HL-60 (cell line): Measurements from ENCODE around the gene ROR2.

Source experiments
- GABPA ChIP-seq: IDR thresholded peaks from 2 replicates; pipeline ENCODE4 v1.6.1; 2012; ENCODE audit warnings: low read depth
- TF ChIP-seq, protein P1 (sequence below): IDR thresholded peaks from one replicate; pipeline ENCODE4 v1.5.1; 2011; ENCODE audit warnings: low read length, control low read depth, inconsistent platforms; ENCODE audit not compliant: insufficient read depth

GRCh38 chr9:91536211-91536691 lies 413.8 kb downstream of the ROR2 start:
- TF ChIP-seq, protein P1, sequence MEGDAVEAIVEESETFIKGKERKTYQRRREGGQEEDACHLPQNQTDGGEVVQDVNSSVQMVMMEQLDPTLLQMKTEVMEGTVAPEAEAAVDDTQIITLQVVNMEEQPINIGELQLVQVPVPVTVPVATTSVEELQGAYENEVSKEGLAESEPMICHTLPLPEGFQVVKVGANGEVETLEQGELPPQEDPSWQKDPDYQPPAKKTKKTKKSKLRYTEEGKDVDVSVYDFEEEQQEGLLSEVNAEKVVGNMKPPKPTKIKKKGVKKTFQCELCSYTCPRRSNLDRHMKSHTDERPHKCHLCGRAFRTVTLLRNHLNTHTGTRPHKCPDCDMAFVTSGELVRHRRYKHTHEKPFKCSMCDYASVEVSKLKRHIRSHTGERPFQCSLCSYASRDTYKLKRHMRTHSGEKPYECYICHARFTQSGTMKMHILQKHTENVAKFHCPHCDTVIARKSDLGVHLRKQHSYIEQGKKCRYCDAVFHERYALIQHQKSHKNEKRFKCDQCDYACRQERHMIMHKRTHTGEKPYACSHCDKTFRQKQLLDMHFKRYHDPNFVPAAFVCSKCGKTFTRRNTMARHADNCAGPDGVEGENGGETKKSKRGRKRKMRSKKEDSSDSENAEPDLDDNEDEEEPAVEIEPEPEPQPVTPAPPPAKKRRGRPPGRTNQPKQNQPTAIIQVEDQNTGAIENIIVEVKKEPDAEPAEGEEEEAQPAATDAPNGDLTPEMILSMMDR = no peak
- TF ChIP-seq GABPA = no peak
